Stimulated activated CD8-positive, alpha-beta memory T cell treated with anti-CD3 and anti-CD28 coated beads, Interleukin-2, amount 100 ng/mL, for 48 hours (primary cell): ENCODE measurements around the gene ARTN.

Experiments used
- DNase-seq, 2 donors: peaks; one replicate each; pipeline ENCODE4 v3.0.0-alpha.2; 2020; ENCODE audit warnings: low read depth in 2 of 2

Gene ARTN

DNA sequence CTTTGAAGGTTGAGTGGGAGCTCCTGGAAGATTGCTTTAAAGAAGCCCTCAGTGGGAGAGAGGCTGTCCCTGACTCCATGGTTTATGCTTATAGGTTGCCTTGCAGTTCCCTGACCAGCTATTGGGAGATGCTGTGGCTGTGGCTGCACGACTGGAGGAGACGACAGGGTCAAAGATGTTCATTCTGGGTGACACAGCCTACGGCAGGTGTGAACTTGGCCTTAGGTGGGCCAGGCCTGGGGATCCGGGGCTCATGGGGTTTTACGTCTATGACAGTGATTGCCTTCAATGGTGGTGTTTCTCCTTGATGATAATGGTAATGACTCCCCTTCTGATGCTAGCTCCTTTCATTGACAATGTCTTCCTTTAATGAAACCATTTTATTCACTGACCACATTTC, 36.9 kb downstream of the ARTN start:
- no peak for DNase-seq

DNA sequence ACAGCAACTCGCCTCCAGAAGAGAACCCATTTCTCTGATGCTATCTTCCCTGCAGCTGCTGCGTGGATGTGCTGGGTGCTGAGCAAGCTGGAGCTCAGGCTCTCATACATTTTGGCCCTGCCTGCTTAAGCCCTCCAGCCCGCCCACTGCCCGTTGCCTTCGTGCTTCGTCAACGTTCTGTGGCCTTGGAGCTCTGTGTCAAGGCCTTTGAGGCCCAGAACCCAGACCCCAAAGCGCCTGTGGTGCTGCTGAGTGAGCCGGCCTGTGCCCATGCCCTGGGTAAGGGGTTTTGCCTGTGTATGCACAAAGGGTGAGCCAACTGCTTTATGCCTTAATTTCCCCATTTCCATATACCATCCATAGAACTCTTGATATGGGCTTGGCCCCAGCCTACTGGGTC, 37.3 kb downstream of the ARTN start:
- no peak for DNase-seq

DNA sequence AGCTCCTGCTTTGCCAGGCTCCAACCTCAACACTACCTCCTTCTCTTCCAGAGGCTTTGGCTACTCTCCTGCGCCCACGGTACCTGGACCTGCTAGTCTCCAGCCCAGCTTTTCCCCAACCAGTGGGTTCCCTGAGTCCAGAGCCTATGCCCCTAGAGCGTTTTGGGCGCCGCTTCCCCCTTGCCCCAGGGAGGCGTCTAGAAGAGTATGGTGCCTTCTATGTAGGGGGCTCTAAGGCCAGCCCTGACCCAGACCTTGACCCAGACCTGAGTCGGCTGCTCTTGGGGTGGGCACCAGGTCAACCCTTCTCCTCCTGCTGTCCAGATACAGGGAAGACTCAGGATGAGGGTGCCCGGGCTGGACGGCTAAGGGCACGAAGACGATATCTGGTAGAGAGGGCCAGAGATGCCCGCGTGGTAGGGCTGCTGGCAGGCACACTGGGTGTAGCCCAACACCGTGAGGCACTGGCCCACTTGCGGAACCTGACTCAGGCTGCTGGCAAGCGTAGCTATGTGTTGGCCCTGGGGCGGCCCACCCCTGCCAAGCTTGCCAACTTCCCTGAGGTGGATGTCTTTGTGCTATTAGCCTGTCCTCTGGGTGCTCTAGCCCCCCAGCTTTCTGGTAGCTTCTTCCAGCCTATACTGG, 37.9 kb downstream of the ARTN start:
- DNase-seq, result no peak

DNA sequence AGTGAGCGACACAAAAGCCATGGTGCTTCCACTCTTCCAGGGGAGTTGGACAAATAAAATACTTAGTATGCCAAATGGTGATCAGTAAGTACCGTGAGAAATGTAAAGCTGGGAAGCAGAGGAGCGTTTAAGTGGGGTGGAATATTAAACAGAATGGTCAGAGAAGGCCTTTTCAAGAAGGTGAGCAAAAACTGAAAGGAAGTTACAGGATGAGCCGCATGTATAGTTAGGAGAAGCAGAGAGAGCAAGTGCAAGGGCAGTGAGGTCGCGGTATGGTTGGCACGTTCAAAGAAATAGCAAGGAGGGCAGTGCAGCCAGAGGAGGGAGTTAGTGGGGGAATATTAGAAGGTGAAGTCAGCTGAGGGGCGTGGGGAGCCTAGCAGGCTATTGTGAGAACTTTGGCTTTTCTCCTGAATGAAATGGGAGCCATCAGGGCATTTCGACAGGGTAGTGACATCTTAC, 40.4 kb downstream of the ARTN start:
- no peak for DNase-seq

DNA sequence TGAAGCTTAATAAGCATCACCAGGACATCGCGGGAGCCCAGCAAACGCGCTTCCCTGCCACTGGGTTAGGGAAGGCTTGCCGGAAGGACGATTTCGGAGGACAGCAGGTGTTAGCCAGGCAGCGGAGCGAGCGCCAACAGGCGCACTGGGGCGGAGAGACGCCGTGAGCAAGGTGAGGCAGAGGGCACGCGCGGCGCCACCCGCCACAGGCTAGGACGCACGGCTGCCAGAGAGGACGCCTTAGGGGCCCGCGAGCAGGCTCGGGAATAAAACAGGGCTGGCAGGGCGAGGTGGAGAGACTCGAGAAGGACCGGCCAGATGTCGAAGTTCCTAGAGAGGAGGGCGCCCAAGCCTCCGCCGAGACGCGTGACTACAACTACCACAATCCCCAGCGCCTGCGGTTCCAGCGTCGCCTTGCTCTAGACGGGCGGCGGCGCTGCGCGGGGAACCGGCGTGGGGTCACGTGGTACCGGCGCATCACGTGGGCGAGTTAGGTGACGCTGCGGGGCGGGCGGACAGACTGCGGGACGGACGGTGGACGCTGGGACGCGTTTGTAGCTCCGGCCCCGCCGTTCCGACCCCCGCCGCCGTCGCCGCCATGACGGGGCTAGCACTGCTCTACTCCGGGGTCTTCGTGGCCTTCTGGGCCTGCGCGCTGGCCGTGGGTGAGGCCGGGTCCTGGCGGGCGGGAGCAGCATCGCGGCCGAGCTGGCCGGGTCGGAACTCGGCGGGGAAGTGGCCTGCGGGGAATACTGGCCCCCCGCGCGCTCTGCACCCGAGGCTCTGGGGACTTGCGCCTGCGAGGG, 41.0 kb downstream of the ARTN start, which contains the start of gene ATP6V0B:
TSS of gene ATP6V0B (plus strand) at position 518 of the 806 bp plus-strand sequence. CDS start at position 599, 81 bp downstream.
- DNase-seq, result peak; percentile 97

DNA sequence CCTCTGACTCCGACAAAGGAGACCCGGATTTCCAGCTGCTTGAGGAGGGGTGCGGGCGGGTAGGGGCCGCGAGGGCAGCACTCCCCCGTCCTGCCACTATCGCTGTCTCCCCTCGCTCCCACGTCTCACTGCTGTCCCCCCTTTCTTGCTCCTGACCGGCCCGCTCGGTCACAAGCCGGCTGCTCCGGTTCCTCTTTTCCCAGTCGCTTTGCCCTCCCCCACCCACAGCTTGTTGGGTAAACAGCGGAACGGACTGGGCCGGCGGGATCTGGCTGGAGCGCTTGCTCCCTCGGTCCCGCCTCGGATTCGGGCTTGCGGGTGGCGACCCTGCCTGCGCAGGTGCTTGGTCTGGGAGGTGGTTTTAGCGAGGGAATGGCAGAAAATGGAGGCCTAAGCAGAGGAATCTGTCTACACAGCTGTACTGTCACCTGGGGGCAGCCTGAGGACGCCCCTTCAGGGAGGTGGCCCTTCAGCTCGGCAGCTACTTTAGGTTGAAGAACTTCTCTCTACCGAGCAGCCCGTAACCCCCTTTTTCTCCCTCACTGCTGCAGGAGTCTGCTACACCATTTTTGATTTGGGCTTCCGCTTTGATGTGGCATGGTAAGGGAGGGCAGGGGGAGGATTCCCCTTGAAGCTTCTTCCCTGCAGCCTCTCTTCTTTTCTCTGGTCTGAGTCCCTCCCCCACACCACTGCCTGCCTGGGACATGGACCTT, 41.8 kb downstream of the ARTN start:
- DNase-seq, result no peak

DNA sequence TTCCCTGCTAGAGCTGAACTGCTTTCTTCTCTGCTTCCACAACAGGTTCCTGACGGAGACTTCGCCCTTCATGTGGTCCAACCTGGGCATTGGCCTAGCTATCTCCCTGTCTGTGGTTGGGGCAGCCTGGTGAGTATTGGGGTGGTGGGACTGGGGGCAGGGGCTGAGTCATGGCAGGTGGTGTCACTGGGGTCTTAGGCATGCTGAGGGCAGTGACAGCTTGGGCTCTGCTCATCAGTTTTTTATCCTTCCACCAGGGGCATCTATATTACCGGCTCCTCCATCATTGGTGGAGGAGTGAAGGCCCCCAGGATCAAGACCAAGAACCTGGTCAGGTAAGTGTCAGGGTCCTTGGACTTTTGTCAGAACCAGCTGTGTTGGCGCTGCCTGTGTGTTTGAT, 42.4 kb downstream of the ARTN start:
- no peak for DNase-seq

DNA sequence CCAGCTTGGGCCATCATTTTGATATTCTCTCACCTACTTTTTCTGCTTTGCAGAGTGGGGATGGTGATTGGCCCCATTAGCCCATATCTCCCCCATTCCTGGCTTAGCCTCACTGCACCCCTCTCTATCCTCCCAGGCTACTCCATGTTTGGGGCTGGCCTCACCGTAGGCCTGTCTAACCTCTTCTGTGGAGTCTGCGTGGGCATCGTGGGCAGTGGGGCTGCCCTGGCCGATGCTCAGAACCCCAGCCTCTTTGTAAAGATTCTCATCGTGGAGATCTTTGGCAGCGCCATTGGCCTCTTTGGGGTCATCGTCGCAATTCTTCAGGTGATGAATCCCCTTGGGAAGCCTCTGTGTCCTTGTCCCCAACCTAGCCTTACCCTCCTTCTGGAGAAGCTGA, 43.3 kb downstream of the ARTN start:
- no peak for DNase-seq

DNA sequence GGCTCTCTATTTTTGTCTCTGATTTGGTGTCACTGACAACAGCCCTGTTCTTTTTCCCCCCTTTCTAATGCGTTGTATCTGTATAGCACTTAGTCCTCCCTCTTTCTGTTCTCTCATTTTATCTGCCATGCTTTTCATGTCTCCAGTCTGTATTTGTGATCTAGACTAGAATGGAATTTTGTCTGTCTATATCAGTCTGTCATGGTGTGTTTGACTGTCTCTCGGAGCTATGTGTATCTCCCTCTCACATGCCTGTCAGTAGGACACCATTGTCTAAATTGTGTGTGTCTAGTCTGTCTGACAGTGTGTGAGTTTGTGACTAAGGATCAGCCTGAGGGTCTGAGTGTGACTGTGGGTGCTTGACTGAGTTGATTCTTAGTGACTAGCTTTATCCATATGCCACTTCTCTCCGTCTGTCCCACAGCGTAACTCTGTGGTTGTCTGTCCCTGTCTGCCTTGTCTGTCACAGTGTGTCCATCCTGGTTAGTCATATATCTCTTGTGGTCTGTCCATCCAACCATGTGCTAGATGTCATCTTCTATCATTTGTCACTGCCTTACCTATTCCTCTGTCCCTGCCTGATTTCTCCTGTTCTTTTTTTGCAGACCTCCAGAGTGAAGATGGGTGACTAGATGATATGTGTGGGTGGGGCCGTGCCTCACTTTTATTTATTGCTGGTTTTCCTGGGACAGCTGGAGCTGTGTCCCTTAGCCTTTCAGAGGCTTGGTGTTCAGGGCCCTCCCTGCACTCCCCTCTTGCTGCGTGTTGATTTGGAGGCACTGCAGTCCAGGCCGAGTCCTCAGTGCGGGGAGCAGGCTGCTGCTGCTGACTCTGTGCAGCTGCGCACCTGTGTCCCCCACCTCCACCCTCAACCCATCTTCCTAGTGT, 44.0 kb downstream of the ARTN start:
- no peak for DNase-seq

DNA sequence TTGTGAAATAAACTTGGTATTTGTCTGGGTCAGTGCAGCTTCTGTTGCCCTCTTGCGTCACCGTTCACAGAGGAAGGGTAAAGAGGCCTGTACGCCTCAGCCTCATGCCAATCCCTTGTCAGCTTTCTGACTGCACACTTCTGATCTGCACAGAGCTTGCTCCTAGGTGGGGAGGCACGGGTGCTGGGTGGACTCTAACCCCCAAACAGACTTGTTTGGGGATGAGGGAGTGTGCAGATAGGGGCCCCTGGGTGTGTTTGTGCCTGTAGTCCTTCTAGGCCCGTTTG, 44.6 kb downstream of the ARTN start:
- no peak for DNase-seq

DNA sequence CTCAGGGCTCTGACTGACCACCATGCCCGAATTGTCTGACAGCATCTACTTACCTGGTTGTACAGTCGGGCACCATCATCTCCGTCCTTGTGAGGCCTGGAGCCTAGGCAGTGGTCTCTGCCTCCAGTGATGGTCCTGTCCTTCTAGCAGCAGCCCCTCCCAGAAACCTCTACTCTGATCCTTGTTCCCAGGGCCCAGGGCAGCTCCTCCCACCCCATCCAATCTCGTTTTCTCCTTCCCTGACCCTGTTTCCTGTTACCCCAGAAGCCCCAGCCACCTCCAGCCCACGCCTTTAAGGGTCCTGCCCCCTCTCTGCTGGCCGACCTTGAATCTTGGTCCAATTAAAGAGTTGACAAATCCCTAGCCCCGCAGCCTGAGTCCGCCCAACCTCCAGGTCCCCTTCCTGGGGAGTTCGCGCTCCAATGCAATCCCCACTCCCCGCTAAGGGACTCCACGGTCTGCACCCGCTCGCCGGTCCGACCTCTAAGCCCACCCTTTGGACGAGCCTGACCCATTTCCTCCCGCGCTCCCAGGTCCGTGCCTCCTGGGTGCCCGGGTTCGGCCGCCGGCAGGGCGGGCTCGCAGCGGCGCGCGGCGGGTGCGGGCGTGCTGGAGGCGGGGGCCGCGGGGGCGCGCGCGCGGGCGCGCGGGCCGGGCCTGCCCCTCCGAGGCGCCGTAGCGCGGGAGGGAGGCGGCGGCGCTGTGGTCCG, 45.1 kb downstream of the ARTN start, which contains the start of gene B4GALT2:
TSS of gene B4GALT2 (plus strand) at position 660 of the 710 bp plus-strand sequence. CDS start 1,951 bp downstream, outside the sequence.
- no peak for DNase-seq

DNA sequence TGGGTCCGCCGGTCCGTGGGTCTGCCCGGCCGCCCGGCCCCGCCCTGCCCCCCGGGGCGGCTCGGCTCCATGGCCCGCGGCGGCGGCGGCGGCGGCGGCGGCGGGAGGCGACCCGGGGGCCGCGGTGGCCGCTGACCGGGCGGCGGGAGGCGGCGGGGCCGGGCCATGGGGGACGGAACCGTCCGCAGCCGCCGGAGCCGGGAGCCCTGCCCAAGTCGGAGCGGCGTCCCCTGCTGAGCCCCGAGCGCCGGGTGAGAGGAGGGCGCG, 45.6 kb downstream of the ARTN start:
- DNase-seq, result no peak

DNA sequence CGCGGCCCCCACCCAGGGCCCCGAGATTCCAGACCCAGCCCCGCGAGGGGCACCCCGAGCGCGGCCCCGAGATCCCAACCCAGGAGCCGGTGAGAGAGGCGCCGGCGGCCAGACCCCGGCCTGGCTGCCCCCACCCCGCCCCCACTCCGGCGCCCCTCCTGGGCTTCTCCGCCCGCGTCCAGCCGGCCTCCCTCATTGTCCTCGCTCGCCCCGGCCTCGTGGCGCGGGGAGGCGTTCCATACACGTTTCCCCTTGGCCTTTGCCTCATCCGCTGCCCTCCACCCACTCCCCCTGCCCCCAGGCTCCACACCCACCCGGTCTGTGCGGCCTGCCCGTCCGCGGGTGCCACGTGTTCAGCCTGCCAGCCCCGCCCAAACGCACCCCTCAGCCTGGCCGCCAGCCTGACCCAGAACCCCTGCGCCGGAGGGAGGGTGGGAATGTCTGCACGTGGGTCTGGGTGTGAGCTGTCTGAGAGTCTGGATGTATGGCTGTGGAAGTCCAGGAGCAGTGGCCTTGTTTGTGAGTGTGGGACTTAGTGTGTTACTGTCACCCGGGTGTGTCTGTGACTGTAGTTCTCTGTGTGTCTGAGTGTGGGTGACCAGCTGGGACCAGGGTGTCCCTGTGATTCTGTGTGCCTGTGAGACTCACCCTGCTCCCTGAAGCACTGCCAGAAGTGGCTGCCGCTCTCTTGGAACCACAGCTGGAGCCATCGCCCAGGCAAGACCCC, 46.1 kb downstream of the ARTN start:
- peak in 1 of 2 donors; percentile 26 for DNase-seq

DNA sequence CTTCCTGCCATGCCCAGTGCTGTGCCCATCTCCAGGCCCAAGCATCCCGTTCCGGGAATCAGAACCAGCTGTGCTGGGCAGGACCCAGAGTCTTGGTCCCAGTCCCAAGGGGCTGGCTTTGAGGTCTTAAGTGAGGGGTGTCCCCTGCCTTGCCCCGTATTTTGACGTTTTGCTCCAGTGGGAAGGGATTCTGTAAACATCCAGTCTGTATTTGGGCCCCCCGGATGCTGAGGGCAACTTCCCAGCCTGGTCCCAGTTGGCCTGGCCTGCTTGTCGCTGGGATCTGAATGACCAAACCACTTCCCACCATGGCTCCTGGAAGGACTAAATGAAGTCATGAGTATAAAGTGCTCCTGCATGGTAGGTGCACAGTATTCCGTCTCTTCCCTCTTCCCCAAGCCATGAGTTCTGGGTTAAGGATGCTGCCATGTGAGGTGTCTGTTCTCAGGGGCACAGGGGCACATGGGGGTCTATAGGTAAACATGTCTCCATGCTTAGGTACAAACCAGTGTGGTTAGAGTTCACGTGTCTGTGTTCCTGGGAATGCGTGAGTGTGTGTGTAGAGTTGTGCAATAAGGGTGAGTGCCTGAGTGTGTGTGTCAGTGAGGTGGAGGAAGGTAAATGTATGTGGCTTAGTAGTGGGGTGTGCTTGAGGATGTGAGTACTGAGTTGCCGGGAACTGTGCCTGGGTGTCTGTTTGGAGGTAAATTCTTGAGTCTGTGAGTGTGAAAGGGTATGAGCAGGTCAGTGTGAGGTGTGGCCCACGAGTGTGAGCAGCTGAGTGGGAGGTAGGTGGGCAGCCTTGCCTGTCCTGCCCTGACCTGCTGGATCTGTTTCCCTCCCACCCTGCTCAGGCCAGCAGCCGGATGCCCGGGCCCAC, 46.9 kb downstream of the ARTN start:
- DNase-seq, result no peak

DNA sequence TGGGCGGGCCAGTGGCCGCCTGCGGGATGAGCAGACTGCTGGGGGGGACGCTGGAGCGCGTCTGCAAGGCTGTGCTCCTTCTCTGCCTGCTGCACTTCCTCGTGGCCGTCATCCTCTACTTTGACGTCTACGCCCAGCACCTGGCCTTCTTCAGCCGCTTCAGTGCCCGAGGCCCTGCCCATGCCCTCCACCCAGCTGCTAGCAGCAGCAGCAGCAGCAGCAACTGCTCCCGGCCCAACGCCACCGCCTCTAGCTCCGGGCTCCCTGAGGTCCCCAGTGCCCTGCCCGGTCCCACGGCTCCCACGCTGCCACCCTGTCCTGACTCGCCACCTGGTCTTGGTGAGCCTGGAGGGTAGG, 47.5 kb downstream of the ARTN start:
- no peak for DNase-seq

DNA sequence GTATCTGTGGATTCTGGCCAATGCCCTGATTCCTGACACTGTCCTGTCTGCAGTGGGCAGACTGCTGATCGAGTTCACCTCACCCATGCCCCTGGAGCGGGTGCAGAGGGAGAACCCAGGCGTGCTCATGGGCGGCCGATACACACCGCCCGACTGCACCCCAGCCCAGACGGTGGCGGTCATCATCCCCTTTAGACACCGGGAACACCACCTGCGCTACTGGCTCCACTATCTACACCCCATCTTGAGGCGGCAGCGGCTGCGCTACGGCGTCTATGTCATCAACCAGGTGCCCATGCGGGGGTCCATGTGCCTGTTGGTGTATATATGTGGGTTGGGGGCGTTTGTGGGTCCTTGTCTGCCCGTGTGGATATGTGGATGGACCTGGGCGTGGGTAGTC, 48.0 kb downstream of the ARTN start:
- DNase-seq, result no peak

DNA sequence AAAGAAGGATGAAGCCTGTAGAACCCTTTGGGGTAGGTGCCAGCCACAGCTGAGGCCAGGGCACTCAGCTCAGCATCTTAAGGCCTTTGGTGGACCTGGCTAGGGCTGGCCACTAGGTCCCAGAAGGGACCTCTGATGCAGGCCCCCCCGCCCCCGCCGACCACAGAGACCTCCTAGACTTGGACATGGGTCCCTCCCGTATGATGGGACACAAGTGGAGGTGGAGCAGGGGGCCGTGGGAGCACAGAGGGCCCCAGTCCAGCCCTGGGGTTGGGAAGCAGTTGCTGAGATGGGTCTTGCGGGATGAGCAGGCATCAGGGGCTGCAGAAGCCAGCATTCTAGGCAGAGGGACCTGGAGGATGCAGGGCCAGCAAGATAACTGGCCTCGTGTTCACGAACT, 48.6 kb downstream of the ARTN start:
- no peak for DNase-seq

DNA sequence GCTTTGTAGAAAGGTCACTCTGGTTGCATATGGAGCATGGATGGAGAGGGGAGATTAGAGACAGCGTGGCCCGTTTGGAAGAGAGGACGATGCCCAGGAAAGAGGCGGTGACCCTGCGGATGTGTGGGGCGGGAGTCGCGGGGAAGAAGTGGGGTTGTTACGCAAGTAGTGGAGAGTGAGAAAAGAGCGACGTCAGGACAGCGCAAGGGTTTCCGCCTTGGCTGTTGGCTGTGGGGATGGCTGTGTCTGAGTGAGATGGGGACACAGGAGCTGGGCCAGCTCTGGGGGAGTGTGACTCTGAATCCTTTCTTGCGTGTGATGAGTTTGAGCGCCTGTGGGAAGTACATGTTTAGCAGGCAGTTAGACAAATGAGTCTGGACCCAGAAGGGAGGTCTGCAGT, 49.2 kb downstream of the ARTN start:
- no peak for DNase-seq

DNA sequence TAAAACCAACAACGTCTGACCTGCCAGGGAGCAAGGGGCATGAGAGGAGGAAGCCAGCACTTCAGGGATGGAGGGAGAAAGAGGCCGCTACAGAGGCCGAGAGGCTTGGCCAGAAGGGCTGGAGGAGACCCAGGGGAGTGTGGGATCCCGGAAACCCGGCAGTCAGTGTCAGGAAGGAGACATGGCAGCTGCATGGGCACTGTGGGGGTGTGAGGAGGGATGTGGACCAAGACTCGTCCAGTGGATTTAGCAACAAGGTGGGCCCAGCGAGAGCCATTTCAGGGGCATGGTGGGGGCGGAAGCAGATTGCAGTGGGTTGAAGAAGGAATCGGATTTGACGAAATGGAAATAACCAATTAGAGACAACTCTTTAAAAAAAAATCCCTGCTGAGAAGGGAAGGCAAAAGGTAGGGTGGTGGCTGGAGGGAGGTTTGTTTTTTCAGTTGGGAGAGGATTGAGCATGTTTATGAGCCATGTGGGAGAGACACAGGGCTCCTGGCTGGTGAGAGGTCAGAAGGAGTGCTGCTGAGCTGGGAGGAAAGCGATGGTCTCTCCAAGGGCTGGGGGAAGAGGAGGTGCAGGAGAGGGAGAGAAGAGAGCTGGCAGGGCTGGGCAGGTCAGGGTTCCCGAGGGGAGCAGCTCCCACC, 49.8 kb downstream of the ARTN start:
- DNase-seq, result no peak
